GM19395 (cell line): Measurements from ENCODE around the gene DMRT1.

Experiments used
- ATAC-seq: cut with Tn5 transposase; IDR thresholded peaks from one replicate; pipeline ENCODE4 v1.9.1; 2021; ENCODE audit warnings: mild to moderate bottlenecking, moderate library complexity; ENCODE audit not compliant: unreplicated experiment

DMRT1 gene

DNA sequence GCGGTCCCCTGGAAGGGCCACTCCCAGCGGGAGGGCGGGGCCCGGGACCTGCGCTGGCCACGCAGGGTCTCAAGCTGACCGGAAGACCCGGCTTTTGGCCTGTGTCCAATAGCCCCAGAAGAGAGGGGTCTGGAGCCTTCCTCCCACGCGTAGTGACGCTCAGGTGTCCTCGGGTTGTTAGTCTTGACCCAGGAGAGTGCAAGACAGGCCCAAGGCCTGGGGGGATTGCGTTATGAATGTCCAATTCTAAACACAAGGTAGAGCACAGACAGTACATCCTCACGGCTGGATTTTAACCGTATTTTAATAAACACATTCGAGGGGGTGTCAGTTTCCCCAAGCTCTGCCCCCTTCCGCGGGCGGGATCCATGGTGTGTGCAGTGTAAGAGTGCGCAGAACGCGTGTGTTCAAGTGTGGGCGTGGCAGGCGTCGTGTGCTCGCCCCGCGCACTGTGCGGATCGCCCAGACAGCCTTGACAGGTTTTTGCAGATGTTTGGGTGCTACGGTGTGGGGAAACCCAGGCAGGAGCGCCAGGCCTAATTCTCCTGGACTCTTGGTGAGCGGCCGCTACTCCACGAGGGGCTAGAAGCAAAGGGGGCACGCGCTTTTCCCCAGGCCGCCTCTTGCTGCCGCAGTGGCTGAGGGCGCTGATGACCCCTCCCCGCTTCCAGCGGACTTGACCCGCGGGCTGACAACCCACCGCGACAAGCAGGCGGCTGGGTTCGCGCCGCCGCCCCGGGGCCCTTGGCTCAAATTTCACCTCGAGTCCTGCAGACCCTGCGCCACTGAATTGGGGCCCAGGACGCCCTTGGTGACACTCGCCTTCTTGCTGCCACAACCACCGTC, 128.9 kb downstream of the DMRT1 start:
- no peak for ATAC-seq

DNA sequence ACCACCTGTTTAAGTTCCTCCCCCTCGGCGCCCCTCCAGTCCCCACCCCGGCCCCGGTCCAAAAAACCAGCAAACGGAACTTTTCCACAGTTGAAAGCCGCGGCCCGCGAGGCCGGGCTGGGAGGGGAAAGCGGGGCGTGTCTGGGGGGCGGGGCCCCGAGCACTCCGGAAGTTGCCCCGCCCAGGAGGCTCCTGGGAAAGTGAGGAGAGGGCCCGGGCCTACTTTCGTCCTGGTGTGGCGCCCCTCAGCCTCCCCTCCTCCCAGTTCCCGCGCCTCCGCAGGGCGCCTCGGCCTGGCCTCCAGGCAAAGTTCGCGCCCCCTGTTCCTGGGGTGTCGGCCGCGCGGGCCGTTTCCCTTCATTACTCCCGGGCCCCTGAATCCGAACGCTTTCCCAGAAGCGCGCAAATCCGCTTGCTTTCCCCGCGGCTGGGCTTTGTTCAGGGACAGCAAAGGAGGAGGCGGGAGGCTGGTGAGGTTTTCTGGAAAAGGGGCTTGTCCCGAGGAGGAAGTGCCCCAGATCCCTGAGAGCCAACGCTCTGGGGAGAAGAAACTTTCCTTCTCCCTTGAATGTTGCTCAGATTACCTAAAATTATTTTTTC, 130.5 kb downstream of the DMRT1 start:
- no peak for ATAC-seq

DNA sequence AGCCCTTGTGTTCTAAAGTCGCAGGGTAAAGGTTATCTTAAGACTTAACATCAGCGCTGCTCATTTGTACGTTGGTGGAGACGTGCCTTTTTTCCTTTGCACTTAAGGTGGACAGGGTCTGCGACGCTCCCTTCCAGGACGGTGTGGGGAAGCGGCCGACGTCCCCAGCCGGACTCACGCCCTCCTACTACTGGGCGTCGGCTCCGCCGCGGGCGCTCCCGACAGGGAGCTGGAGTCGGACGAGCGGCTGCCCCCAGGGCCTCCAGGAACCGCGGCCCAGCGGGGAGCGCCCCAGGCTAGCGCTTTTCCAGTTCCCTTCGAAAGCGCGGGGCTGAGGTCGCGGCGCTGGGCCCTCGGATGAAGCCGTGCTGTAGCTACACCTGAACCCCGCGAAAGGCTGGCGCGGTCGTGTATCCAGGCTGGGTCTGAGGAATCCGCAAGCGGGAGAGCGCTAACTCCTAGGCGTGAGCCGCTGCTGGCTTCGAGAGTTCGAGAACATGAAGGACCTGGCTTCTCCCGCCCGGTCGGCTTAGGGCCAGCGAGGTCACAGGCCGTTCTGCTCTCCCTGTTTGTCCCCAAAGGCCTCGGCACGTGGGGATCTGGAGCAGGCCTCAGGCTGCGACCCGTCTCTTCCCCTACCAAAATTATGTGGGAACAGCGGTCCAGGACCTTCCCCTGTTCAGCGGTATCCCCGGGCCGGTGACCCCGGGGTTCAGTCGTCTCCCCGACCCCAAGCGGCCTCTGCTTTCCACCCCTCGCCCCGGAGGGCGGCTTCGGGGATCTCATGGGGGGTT, 131.2 kb downstream of the DMRT1 start:
- no peak for ATAC-seq

DNA sequence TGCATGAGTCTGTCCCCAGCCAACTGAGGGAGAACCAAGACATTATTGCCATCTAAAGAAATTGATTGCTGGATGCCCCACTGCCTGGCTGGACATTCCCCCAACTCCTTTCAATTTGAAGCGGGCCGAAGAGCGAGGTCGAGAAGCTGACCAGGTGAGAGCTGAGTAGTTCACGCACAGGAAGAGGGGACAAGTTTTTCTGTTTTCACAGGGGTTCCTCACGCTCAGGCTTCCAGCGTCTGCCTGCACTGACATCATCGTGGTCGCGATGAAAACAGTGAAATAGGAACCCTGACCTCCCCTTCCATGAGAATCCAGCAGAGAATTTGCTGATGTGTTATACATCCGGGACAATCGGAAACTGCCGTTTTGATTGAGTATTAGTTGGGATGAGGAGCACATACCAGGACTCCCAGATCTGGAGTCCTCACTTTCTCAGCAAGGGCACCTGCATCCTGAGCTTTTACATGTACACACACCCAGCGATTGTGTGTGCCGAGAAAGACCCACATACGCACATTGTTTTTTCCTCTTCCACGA, 131.9 kb downstream of the DMRT1 start:
- no peak for ATAC-seq

DNA sequence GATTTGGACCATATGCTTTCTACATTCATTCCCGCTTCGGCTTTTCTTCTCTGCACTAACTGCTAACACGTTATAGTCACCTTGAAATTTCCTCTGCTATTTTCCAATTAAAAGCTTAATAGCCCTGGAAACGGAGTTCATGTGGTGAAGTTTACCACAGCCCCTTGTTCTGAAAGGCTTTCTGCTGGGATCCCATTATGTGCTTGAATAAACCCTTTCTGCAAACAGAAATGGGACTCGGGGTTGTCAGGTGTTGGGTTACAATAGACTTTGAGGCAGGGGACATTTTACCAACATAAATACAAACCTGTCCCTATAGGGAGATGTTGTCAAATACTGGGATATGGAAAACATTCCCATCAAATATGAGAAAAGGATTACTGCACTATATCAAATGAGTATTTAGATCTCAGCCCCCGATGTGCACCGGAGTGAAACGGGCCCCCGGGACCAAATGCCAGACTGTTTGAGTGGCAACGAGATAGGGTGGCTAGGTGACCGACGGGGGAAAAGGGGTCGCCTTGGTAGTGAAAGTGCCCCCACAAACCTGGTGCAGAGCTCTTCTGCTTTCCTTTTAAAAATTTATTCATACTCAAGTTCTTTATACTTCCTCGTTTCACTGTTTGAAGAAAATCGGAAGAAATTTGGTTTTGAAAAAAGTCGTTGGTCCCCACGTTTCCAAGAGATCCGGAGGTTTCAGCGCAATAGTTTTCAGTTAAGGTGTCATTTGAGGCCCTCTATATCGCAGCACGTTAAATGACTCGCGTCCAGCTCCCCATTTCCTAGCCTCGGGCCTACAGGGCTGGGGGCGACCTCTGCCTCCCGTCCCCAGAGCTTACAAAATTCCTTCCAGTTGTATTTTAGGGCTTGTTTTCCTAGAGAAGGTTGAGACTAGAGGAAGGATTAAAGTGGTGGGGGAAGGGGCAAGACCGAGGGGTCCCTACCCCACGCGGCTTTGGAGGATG, 132.8 kb downstream of the DMRT1 start:
- no peak for ATAC-seq

DNA sequence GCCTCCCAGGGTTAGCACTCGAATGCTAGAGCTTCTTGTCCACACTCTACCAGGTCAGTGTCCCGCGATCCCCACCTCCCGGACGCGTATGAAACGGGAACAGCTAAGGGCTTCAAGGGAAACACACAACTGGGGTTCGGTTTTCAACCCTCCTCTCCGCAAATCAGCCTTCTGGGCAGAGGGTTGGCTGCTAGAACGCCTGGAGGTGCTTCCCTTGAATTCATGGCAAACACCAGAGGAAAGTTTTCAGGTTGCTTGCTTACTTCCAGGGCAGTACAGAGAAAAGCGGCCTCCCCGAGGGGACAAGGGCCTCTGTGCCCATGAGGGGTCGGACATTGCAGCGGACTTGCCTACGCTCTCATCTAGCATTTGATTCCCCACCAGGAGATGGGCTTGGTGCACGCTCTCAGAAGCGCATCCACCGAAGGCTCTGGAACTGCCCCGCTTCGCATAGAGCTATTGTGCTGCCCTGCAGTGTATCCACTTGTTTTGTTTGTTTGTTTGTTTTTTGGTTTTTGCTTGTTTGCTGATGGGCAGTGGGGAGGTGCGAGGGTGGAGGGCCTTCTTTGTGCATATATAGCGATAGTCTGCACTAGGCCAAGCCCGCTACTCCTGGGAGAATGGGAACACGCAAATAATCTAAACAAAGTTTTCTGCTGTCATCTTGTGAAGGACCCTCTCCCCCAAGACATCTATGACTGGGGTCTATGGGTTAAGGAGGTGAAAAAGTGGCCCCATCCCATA, 133.7 kb downstream of the DMRT1 start:
- ATAC-seq = no peak

DNA sequence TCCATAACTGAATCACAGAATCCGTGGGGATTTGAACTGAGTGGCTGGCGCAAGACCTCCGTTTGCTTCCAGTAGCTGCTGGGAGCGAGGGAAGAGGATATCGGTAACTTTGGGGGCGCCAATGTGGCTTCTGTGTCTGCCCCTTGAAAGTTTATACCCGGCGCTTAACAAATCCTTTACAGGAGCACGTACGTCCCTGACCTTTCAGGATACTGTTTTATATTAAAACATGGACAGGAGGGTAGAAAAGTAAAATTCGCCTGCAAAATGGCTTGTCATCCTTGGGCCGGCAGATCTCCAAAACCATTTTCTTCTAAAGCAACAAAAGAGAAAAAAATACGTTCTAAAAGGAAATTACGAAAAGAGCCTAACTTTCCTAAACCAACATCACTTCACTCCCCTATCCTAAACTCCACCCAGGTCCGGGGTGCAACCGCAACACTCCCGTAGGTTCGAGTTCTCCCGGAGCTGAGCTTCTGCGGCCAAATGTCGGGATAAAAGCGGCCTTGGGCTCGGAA, 134.3 kb downstream of the DMRT1 start:
- ATAC-seq = no peak

DNA sequence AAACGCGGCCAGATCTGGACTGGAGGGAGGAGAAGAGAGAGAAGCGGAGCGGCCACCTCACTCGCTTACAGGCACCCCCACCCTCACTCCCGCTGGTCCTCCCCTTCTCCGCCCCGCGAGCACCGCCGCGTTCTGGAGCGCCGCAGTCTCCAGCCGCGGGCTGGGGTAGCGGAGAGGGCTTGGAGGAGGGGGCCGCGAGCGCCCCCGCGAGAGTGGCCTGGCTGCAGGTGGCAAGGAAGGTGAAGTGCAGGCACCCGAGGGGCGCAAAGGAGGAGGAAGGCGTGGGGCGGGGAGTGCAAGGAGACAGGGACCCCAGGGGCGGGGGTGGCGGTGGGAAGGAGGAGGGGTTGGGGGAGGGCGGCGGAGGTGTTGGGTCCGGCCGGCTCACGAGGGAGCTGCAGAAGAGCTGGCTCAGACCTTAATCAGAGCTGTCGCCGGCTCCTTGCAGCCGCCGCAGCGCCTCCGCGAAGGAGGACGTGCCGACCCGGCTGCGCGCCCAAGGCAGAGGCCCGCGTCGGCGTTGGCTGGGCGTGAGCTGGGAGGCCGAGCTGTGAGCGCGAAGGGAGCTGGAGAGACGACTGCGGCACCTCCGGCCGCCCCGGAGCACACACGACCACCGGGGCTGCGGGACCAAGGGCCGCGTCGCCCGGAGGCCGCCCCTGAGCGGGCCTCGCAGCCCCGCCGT, 134.9 kb downstream of the DMRT1 start, which contains the start of gene DMRT3:
Gene DMRT3, plus strand, starts transcription at position 398 of the 685 bp plus-strand sequence. CDS start 347 bp downstream, outside the sequence.
- ATAC-seq = no peak

DNA sequence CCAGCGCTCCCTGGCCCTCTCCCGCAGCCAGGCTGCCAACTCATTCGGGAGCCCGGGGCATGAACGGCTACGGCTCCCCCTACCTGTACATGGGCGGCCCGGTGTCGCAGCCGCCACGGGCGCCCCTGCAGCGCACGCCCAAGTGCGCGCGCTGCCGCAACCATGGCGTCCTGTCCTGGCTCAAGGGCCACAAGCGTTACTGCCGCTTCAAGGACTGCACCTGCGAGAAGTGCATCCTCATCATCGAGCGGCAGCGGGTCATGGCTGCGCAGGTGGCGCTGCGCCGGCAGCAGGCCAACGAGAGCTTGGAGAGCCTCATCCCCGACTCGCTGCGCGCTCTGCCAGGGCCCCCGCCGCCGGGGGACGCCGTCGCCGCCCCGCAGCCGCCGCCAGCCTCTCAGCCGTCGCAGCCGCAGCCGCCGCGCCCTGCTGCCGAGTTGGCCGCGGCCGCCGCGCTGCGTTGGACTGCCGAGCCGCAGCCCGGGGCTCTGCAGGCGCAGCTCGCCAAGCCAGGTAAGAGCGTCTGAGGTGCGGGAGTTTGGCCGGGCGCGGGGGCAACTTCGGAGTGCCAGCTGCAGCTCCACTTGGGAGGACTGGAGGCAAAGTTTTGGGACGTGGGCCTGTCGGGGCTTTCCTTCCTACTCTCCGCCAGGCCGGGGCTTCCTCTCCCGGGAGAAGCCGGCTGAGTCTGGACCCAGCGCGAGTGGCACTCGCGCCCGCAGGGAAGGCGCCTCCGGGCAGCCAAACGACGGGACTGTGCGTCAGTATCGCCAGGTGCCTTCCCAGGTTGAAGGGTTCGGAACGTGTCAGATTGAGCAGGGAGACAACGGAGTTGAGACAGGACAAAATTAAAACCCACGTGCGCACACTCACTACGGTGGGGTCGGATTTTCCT, 135.7 kb downstream of the DMRT1 start:
- no peak for ATAC-seq

DNA sequence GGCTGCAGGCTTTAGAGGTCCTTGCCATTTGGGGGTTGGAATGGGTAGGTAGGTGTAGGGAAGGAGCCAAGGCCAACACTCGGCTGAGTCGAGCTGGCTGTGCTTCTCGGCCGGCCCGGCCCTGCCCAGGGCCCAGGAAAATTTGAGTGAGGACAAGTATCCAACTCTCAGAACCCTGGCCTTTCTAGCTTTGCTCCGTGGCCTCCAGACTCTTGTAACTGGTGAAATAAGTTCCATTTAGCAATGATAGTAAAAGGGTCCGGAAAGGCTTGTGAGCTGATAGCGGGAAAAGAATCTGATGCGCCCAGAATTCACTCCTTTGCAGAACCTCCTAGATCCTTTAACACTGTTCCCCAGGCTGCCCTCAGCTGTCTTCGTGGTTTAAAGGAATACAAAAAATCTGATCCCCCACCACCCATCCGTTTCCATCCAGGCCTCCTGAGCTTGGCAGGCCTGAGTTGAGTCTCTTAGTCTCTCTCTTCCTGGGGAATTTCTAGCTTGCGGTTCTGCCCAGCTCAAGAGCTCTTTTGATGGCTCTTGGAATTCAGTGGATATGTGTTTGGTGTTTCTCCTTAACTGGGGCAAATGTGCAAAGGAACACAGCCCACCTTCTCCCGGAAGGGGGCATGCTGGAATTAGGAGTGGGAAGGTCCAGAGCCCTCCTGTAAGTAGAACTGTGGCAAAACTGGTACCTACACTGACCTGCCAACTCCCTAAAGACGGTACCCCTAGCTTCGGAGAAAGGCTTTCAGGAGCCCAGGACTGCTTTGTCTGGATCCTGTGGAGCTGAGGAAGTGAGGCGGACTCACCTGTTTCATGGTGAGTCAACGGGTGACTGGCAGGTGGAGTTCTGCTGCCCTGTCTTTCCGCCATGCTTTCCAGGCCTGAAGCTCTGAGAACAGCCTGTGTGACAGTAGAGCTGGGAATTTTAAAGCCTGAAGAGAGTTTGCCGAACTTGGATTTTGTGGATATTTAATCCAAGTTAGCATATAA, 136.6 kb downstream of the DMRT1 start:
- ATAC-seq = no peak

DNA sequence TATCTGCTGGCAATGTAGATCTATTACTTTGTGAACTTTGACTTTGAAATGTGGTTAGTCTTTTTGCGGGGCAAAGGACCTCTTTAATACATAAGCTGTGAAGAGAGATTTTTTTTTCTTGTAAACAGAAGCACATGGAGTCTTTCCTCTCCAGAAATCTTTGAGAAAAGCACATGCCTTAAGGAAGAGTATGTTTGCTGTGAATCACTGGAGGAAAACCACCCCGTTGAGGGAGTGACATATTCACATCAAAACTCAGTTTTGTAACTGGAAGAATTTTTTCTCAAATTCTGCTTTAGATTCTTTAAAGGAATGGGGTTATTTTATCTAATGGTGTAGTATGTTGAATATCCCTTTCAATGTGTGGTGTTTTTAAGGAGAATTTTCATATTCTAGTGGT, 138.5 kb downstream of the DMRT1 start:
- no peak for ATAC-seq

DNA sequence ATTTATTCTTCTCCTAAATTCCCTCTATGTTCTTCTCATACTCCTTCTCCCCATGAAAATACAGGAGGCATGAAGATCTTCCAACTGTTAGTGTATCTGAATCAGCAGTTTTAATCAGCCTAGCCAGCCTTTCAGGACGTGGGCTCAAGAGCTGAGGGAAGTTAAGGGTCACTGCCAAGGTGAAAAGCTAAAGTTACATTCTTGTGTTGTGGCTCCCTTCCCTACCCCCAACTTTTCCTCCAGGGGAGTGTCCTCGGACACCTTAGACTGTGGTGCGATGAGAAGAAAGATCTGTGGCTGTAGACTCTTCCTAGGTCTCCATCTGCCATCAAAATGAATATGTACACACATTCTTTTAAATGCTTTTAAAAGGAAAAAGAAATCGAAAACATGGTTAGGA, 139.1 kb downstream of the DMRT1 start:
- no peak for ATAC-seq

DNA sequence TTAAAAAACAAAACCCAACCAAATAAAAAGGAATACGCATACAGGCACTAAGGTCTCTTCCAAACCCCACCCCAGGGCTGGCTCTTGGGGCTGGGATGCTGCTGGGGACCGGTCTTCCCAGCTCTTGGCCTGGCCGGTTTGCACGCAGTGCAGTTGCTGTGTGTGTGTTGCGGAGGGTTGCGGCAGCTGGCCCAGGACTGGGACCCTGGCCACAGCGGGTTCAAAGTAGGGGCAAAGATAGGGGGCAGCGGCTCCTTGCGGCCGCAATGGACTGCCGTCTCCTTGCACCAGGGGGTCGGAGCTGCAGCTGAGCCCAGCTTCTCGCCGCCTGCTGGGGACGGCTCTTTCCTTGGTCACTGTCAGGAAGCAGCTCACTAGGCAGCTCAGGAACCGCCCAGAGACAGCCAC, 140.0 kb downstream of the DMRT1 start:
- no peak for ATAC-seq

DNA sequence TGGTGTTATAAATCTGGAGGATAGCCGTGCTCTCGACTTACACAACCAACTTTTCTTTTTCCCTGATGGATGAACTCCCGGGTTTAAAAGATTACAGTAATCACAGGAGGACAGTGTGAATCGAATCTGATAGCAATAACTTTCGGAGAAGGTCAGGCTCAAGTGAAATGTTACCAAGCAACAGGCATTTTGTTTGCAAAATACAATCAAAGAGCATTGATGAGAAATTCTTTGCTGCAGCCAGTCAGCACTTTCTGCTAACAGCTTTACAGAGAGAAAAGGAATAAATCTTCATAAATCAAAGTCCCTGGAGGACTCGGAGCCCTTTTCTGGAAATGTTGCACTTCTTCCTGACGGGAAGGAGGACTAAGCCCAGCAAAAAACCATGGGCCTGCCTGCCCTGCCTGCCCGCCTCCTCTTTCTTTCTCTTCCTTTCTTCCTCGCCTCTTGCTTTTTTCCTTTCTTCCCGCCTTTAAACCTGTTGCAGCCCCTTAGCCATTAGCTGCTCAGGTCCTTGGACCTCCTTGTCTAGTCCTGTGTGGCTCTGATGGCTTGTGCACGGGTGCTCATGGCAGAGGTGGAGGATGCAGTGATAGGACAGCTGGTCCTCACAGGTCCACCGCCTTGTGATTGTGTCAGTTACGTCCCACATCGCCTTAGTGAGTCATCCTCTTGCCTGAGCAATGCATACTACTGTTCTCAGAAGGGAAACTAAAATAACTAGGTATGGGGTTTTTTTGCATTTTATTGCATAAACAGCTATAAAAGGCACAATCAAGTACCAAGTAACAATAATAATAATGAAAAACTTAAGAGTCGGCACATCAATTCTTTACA, 141.1 kb downstream of the DMRT1 start:
- ATAC-seq = no peak

DNA sequence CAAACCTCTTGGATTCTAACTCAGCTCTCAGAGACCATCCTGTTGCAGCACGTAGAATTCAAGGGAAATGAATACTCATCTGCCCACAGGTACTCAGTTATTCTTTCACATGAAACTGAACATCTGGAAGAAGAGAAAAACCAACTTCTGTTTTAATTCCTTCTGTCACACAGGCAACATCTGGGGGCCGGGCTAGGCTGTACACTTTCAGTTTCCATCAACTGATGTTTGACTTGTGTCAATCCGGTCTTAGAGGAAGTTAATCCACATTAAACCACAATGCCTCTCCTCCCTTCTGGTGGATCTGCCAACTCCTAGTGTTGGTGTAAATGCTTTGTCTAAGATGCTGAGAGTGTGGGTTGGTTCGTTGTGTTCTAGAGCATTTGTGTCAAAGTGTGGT, 152.5 kb downstream of the DMRT1 start:
- ATAC-seq = peak; percentile 82

DNA sequence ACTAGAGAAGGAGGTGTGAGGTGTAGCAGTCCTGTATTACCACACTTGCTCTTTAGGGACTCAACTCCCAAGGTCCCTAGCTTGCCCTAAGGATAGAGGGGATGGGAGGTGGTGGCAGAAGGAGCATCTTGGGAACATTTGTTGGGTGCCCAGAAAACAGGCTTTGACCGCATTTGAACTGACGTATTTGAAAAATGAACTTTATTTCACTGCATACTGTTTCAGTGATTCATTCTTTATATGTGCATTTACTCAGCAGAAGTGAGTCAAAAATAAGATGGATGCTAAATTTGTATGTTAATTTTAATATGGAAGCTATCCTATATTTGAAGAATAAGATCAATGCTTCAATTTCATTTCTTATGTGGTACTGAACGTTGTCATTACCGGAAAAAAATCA, 153.7 kb downstream of the DMRT1 start:
- ATAC-seq = no peak
